GM06990 (cell line): ENCODE data around the gene ZNF280D.

ENCODE experiments used
- DNase-seq: peaks from one replicate; pipeline ENCODE4 v3.0.0-alpha.2; 2011; ENCODE audit not compliant: insufficient read length; ENCODE audit errors: extremely low read depth
- H3K27me3 ChIP-seq: replicated peaks from 2 replicates; pipeline ENCODE4 v1.6.0; 2011; ENCODE audit warnings: low read length; ENCODE audit not compliant: control insufficient read depth, insufficient read depth
- H3K36me3 ChIP-seq: 2 replicates; pipeline ENCODE4 v1.5.1; 2011; ENCODE audit warnings: low read length; ENCODE audit not compliant: control insufficient read depth, insufficient read depth
- H3K4me3 ChIP-seq: replicated peaks from 2 replicates; pipeline ENCODE4 v1.5.1; 2011; ENCODE audit warnings: low read depth, mild to moderate bottlenecking, control low read depth, low read length
- TF ChIP-seq, protein P1 (sequence below): IDR thresholded peaks from 2 replicates; pipeline ENCODE4 v1.5.1; 2011; ENCODE audit warnings: low read length, control low read depth, mild to moderate bottlenecking, inconsistent platforms; ENCODE audit not compliant: insufficient read depth, poor library complexity, severe bottlenecking

ZNF280D gene

DNA sequence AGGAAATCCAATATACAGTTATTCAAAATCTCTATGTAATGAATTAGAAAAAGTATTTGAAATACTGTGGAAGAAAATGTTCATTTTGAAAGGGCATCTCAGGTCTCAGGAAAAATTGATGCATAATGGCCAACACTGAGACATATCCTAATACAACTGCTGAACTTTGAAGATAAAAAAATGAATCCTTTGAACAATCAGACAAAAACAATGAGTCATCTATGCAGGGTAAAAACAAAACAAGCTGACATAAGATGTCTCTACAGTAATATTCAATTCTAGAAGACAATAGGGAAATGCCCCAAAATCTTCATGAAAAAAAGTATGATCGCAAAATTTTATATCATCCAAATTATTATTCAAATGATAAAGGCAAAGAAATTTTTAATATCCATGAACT lies 34.0 kb upstream of the ZNF280D start:
- Histone ChIP-seq H3K4me3 (no peak overlapping the region), H3K27me3 (no peaks in the 10 kb centered on the region), H3K36me3 (no peaks in the 10 kb centered on the region)
- no peak for DNase-seq
- TF ChIP-seq, protein P1, sequence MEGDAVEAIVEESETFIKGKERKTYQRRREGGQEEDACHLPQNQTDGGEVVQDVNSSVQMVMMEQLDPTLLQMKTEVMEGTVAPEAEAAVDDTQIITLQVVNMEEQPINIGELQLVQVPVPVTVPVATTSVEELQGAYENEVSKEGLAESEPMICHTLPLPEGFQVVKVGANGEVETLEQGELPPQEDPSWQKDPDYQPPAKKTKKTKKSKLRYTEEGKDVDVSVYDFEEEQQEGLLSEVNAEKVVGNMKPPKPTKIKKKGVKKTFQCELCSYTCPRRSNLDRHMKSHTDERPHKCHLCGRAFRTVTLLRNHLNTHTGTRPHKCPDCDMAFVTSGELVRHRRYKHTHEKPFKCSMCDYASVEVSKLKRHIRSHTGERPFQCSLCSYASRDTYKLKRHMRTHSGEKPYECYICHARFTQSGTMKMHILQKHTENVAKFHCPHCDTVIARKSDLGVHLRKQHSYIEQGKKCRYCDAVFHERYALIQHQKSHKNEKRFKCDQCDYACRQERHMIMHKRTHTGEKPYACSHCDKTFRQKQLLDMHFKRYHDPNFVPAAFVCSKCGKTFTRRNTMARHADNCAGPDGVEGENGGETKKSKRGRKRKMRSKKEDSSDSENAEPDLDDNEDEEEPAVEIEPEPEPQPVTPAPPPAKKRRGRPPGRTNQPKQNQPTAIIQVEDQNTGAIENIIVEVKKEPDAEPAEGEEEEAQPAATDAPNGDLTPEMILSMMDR, result no peak

DNA sequence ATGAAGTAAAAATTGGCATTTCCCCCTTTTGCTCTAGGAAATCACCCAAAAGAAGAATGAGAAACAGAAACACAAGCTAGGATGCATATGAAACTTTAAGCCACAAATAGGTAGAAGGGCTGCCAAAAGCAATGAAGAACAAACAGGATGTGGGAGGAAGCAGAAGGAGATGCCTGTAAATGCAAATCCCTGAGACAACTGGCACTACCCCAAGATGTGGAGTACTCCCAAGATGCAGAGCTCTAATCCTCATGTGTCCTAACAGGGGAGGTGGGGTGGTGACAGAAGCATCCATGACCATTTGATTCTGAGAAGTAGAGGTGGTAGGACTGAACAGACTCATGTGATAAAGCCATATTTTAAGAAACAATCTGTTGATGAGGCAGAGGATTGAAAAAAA lies 31.9 kb upstream of the ZNF280D start:
- DNase-seq, result no peak
- Histone ChIP-seq H3K27me3 (no peaks in the 10 kb centered on the region), H3K36me3 (no peaks in the 10 kb centered on the region), H3K4me3 (no peak overlapping the region)
- TF ChIP-seq, protein P1, result no peak

DNA sequence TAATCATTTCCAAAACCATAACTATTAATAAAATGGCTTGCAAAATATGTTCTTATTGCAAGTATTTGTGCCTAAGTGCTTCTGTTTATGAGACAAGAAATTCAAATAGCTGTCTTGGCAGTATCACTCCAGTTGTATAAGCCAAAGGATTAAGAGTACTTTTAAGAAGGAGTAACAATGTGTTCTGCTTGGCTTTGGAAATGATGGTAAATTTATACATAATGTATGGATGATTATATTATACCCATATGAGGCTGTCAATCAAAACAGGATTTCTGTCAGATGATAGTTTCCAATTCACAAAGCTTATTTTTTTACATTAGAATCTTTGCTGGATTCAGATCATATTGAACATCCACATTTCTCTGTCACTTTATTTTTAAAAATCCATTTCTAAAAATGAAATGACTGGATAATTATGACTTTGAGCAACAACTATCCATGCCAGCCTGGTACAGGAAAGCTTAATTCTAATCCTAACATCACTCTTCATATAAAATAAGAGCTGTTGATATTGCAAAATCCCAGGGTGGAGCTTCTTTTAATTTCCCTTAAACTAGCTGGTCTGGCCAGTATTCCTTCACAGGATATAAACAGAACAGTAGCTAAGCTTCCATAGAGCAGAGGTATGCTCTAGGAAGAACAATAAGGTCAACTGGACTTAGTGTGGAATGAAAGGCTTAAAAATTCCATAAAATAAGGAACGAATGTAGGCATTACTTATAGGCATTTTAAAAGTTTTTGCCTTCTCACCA lies 30.0 kb upstream of the ZNF280D start:
- no peaks in the 10 kb centered on the region for H3K36me3 ChIP-seq
- no peak for DNase-seq
- TF ChIP-seq, protein P1, result no peak
- H3K4me3 ChIP-seq, result no peak overlapping the region
- H3K27me3 ChIP-seq, result no peaks in the 10 kb centered on the region

DNA sequence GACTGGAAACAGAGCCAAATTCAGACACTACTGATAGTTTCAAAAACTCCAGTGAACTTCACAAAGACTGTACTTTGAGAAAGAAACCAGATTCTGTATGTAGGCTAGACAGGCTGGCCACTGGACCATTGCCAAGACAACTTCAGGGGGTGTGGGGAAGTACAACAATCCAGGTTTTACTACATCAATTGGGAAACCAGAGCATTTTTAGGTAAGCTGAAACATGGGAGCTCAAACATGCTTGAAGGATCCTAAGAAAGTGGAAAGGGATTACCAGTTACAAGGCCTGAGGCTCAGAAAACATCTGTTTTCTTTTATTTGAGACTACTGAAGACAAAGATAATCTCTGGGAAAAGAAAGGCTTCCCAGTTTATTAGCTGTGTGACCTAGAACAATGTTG lies 26.9 kb upstream of the ZNF280D start:
- TF ChIP-seq, protein P1, result no peak
- Histone ChIP-seq H3K27me3 (no peaks in the 10 kb centered on the region), H3K36me3 (no peaks in the 10 kb centered on the region), H3K4me3 (no peak overlapping the region)
- DNase-seq, result no peak

DNA sequence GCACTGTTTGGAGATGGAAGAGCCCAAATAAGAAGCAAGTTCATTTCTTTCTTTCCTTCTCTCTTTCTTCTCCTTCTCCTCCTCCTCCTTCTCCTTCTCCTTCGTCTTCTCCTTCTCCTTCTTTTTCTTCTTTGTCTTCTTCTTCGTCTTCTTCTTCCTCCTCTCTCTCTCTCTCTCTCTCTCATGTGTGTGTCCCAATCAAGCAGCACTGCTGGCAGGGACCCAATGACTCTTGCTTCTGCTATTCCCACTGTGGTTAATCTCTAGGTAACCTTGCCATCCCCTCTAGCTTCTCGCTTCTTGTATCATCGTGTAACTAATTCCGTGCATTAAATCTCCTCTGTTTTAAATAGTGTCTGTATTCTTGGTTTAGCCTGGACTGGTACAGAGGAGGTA lies 26.1 kb upstream of the ZNF280D start:
- TF ChIP-seq, protein P1, result no peak
- no peak overlapping the region for H3K4me3 ChIP-seq
- H3K36me3 ChIP-seq, result no peaks in the 10 kb centered on the region
- H3K27me3 ChIP-seq, result no peaks in the 10 kb centered on the region
- no peak for DNase-seq
